ENCODE results near the gene ISG20. TPM values are rescaled to one million over a fixed set of nuclear protein-coding genes. Genes with fewer than 3 reads are reported as not detected.

The ISG20 gene
- total RNA-seq, 2 experiments from 2014 or later = 310 to 345 TPM

GRCh38 chr15:88657326-88658069 is 18.7 kb downstream of the ISG20 start:
- ChIA-PET CTCF (ENCODE audit: unreplicated experiment) (interaction anchor here (0.9 to 1.7 kb wide), 3 partner anchors 33 to 53 kb away, joined by 3 to 6 read pairs (median 4); no protein-coding TSS in a partner anchor), POLR2A (interaction anchor here (0.8 to 2.2 kb wide), 7 partner anchors 10 to 35 kb away, joined by 3 to 11 read pairs (median 4); partner anchors contain the start of gene ISG20)
- Histone ChIP-seq H3K9me2 (ENCODE audit: insufficient read depth, low read length) (no peaks in the 10 kb centered on the region), H3K4me1 (ENCODE audit: insufficient read depth, low read length, poor library complexity, severe bottlenecking) (peaks cover 33% of the 10 kb centered on the region), H3K9me3 (ENCODE audit: low read length) (peaks cover 13% of the 10 kb centered on the region; the same call in 1 of the 2 replicates), H3K79me2 (ENCODE audit: insufficient read depth, low read depth, low read length) (no peaks in the 10 kb centered on the region), H2AFZ (ENCODE audit: low read length) (no peak overlapping the region), H3K36me3 (ENCODE audit: insufficient read depth, low read length) (peaks cover 55% of the 10 kb centered on the region), H3K4me2 (ENCODE audit: low read length) (peak overlapping the region; percentile 33), H4K20me1 (ENCODE audit: insufficient read depth, low read length) (no peaks in the 10 kb centered on the region), H3K4me3 (ENCODE audit: low read depth, low read length, poor library complexity, severe bottlenecking) (peak overlapping the region; percentile 8), H3K27ac (ENCODE audit: low read depth, low read length, poor library complexity, severe bottlenecking) (peak overlapping the region; percentile 86)
- intact Hi-C loops (cut with micrococcal nuclease; ENCODE audit: unreplicated experiment) = loop anchor here (2.0 kb wide), 1 partner anchor 33 kb away; no protein-coding TSS in a partner anchor
- no peak for DNase-seq (ENCODE audit: low spot score)
- TF ChIP-seq CTCF (conservative IDR thresholded peaks at IDR 0.05; ENCODE audit: low read length) = peak; percentile 60
- TF ChIP-seq EZH2phosphoT487 (IDR thresholded peaks at IDR 0.05; ENCODE audit: borderline replicate concordance, low read depth, low read length) = no peak
- BruUV-seq (replicated peaks) = no TSS peak

GRCh38 chr15:88658070-88658965 is 19.5 kb downstream of the ISG20 start:
- H3K4me1 ChIP-seq (ENCODE audit: insufficient read depth, low read length, poor library complexity, severe bottlenecking) = peaks cover 30% of the 10 kb centered on the region
- H2AFZ ChIP-seq (ENCODE audit: low read length) = no peak overlapping the region
- ChIA-PET CTCF (ENCODE audit: unreplicated experiment) (interaction anchor here (0.9 kb wide), 1 partner anchor 34 kb away, joined by 6 read pairs; no protein-coding TSS in a partner anchor), POLR2A (interaction anchor here (0.6 to 1.7 kb wide), 6 partner anchors 11 to 324 kb away, joined by 3 to 4 read pairs (median 3); partner anchors contain the start of gene ISG20)
- H3K9me2 ChIP-seq (ENCODE audit: insufficient read depth, low read length) = no peaks in the 10 kb centered on the region
- no peaks in the 10 kb centered on the region for H4K20me1 ChIP-seq (ENCODE audit: insufficient read depth, low read length)
- H3K4me2 ChIP-seq (ENCODE audit: low read length) = no peak overlapping the region
- intact Hi-C loops (cut with micrococcal nuclease; ENCODE audit: unreplicated experiment) = no loop called here
- H3K27ac ChIP-seq (ENCODE audit: low read depth, low read length, poor library complexity, severe bottlenecking) = no peak overlapping the region
- no peak for DNase-seq (ENCODE audit: low spot score)
- H3K4me3 ChIP-seq (ENCODE audit: low read depth, low read length, poor library complexity, severe bottlenecking) = no peak overlapping the region
- BruUV-seq (replicated peaks) = no TSS peak
- H3K9me3 ChIP-seq (ENCODE audit: low read length) = peaks cover 13% of the 10 kb centered on the region; the same call in 1 of the 2 replicates
- peaks cover 47% of the 10 kb centered on the region for H3K36me3 ChIP-seq (ENCODE audit: insufficient read depth, low read length)
- TF ChIP-seq EZH2phosphoT487 (IDR thresholded peaks at IDR 0.05; ENCODE audit: borderline replicate concordance, low read depth, low read length) (no peak), CTCF (conservative IDR thresholded peaks at IDR 0.05; ENCODE audit: low read length) (no peak)
- H3K79me2 ChIP-seq (ENCODE audit: insufficient read depth, low read depth, low read length) = no peaks in the 10 kb centered on the region
